Lung (tissue), 12 donors: Measurements from ENCODE around the gene NKD2. TPM values are rescaled to one million over a fixed set of nuclear protein-coding genes. Genes with fewer than 3 reads are reported as not detected.

ENCODE experiments used
- ATAC-seq: fragments of 200-7000 bp; cut with Tn5 transposase; one replicate; pipeline ENCODE4 v1.9.1; 2020; ENCODE audit warnings: moderate number of reproducible peaks; ENCODE audit not compliant: insufficient read depth, low FRiP score
- DNase-seq, 3 donors: peaks; one replicate each; pipeline ENCODE4 v3.0.0-alpha.2; 2013 to 2017
- H3K27ac ChIP-seq, 2 donors: one replicate each; pipeline ENCODE4 v1.5.1; 2013; ENCODE audit warnings: mild to moderate bottlenecking in 2 of 2, moderate library complexity in 2 of 2, control low read depth in 1 of 2, inconsistent platforms in 1 of 2, low read depth in 1 of 2, low read length in 1 of 2
- H3K27me3 ChIP-seq, 3 donors: one replicate each; pipeline ENCODE4 v1.5.1; 2013; ENCODE audit warnings: low read length in 2 of 3; ENCODE audit not compliant: control insufficient read depth in 3 of 3, insufficient read depth in 3 of 3
- H3K36me3 ChIP-seq, 4 donors: one replicate each; pipeline ENCODE4 v1.5.1; 2013; ENCODE audit warnings: low read length in 4 of 4, mild to moderate bottlenecking in 1 of 4, moderate library complexity in 1 of 4; ENCODE audit not compliant: control insufficient read depth in 4 of 4, insufficient read depth in 4 of 4
- H3K4me1 ChIP-seq, 5 donors: one replicate each; pipeline ENCODE4 v1.5.1; 2013; ENCODE audit warnings: low read length in 5 of 5, mild to moderate bottlenecking in 2 of 5, moderate library complexity in 1 of 5; ENCODE audit not compliant: control insufficient read depth in 5 of 5, insufficient read depth in 5 of 5
- H3K4me3 ChIP-seq: one replicate; pipeline ENCODE4 v1.5.1; 2013; ENCODE audit warnings: mild to moderate bottlenecking, control low read depth, moderate library complexity
- H3K9ac ChIP-seq, 2 donors: one replicate each; pipeline ENCODE4 v1.5.1; 2013; ENCODE audit warnings: low read length in 2 of 2, control low read depth in 1 of 2; ENCODE audit not compliant: insufficient read depth in 1 of 2
- H3K9me3 ChIP-seq, 4 donors: one replicate each; pipeline ENCODE4 v1.5.1; 2013; ENCODE audit warnings: low read length in 3 of 4, mild to moderate bottlenecking in 1 of 4, moderate library complexity in 1 of 4; ENCODE audit not compliant: control insufficient read depth in 4 of 4, insufficient read depth in 3 of 4
- CTCF ChIP-seq: IDR thresholded peaks from 2 replicates; pipeline ENCODE4 v1.5.1; 2012; ENCODE audit warnings: mild to moderate bottlenecking; ENCODE audit errors: control extremely low read depth, extremely low read depth
- WGBS, 2 donors: extraction: QIAGEN DNeasy Blood & Tissue Kit; methylation state at CpG; one replicate each; pipeline ENCODE4 v1.1.7; 2013; 5-methylcytosine and 5-hydroxymethylcytosine counted together
- polyA plus RNA-seq, 2 donors: library from polyadenylated mRNA; stranded (reverse); fragments of 200-250 nt; gene quantifications; one replicate each; pipeline ENCODE4 v1.2.1, GENCODE V29; 2013
- total RNA-seq, 2 donors: library from RNA; depleted of rRNA in 1 of 2; stranded (reverse); fragments of >200 nt in 1 of 2; gene quantifications; one replicate each; pipeline ENCODE4 v1.2.1, GENCODE V29; 2014 to 2021
- donor health status: control.
- donor health status: control.
- donor health status: Bipolar disorder and iron deficiency.
- donor health status: healthy.
- donor health status: DM: yes; HTN: yes; CAD: no.

NKD2 gene
- total and polyA plus RNA-seq, 4 donors = 9.9 to 88.0 (median 48.4) TPM

- DNase-seq = no peak
- no peaks in the 10 kb centered on the region for H3K9me3 ChIP-seq
- peaks cover 0 to 5% (median 2%) of the 10 kb centered on the region in 4 donors for H3K36me3 ChIP-seq
- H3K27ac ChIP-seq = no peak overlapping the region
- ATAC-seq = no peak
- TF ChIP-seq CTCF = no peak
- no peak overlapping the region for H3K4me3 ChIP-seq
- no peaks in the 10 kb centered on the region for H3K27me3 ChIP-seq
- H3K9ac ChIP-seq = no peak overlapping the region
- no peaks in the 10 kb centered on the region for H3K4me1 ChIP-seq
- WGBS, 2 donors = 91 to 95% methylated on average over 29 of the region's 29 CpGs
Observed at GRCh38 chr5:1033606-1034420, 25.2 kb downstream of the NKD2 start.

GRCh38 chr5:1034421-1034905 lies 25.9 kb downstream of the NKD2 start:
- no peak overlapping the region for H3K4me3 ChIP-seq
- no peaks in the 10 kb centered on the region for H3K9me3 ChIP-seq
- peaks cover 0 to 5% (median 2%) of the 10 kb centered on the region in 4 donors for H3K36me3 ChIP-seq
- H3K4me1 ChIP-seq = no peaks in the 10 kb centered on the region
- ATAC-seq = no peak
- DNase-seq = no peak
- WGBS, 2 donors = 93% methylated on average over 17 of the region's 17 CpGs
- no peak for TF ChIP-seq CTCF
- no peaks in the 10 kb centered on the region for H3K27me3 ChIP-seq
- no peak overlapping the region for H3K27ac ChIP-seq
- no peak overlapping the region for H3K9ac ChIP-seq

GRCh38 chr5:1034986-1035385 lies 26.4 kb downstream of the NKD2 start:
- H3K27me3 ChIP-seq = no peaks in the 10 kb centered on the region
- no peak overlapping the region for H3K4me3 ChIP-seq
- no peaks in the 10 kb centered on the region for H3K4me1 ChIP-seq
- H3K9ac ChIP-seq = no peak overlapping the region
- H3K9me3 ChIP-seq = peaks cover 0 to 2% (median 0%) of the 10 kb centered on the region in 4 donors
- ATAC-seq = no peak
- TF ChIP-seq CTCF = no peak
- WGBS, 2 donors = 94 to 95% methylated on average over 2 of the region's 2 CpGs
- no peak for DNase-seq
- H3K36me3 ChIP-seq = peaks cover 0 to 5% (median 2%) of the 10 kb centered on the region in 4 donors
- H3K27ac ChIP-seq = no peak overlapping the region
